NCI-H2196 treated with DMSO at 0.1 percent for 48 hours (cell line): Measurements from ENCODE around the gene TLL2.
"Not testable (repeated sequence)": the region's sequence is repeated elsewhere in the genome, so short reads cannot be mapped to it uniquely, and the experiment has no call there.

ENCODE experiments used
- DNase-seq: peaks from one replicate; lab custom pipeline; 2025; ENCODE audit not compliant: unreplicated experiment; lab: John Stamatoyannopoulos, UW

The TLL2 gene

DNA sequence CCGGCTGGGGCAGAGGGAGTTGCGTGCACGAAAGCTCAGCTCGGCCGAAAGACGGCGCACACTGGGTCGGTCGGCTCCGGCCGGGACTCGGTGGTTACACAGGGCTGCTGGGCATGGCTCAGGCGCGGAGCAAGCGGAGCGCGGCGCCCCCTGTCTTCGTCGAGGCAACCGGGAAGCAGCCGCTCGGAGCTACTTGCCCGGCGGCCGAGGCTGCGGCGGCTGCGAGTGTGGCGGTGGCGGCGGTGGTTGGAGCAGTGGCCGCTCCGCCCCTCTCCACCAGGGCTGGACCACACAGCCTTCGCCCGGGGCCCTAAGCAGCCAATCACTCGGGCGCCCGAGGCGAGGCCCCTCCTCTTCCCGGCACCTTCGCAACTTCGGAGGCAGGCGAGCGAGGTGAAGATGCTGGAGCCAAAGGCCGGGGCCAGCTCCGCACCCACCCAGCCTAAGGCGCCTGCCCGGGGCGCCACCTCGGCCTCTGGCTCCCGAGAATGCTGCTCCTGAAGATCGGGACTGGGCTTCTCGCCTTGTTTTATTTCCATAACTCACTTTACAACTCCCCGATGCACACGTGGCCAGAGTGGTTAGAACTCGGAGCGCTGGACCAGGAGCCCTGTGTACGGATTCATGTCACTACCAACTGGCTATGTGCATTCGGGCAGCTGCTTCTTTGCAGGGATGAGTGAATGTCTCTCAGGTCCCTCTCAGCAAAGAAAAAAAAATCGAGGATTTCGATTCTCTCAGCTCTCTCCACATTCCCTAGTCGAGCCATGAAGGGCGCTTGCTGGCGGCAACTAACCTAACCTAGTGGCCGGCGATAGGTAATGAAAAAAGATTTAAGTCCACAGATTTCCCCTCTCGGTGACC, at the start of gene TLL2:
TSS of gene TLL2 (minus strand) at position 229 of the 864 bp plus-strand sequence. CDS start 241 bp downstream, outside the sequence.
- DNase-seq = peak; percentile 70

DNA sequence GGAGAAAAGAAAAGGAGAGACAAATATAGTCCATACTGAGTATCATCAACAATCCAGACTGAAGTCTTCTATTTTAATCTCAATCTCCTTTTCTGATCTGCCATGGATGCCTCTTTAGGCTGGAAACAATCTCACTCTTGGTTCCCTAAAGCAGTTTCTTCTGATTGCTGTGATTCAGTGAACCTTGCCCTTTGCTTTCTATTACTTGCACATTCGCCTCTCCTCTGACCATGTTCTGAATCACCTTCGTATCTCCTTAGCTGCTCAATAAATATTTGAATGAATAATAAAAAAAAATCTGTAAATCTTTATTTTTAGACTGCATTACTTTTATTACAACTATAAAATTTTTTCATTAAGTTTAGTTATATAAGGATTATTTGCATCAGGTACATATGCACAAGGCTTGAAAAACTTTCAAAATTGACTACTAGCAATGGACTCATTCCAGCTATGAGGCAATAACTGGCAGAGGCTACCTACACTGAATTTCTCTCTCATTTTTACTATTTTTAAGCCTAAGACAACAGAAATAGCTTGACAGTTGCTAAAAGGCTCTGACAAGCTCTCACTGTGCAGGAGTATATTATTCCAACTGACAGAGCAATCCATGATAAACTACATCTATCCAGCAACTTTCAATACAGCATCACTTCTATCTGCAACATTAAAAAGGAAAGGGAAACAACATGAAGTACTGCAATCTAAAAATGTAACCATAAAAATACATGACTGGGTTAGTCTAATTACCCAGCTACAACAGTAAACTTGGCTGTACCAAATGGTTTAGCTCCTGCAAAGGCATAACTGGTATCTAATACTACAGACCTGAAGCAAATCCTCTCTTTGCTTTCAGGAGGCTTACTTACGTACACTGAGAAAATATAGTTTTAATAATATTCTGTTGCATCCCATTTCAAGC, 47.5 kb upstream of the TLL2 start:
- DNase-seq = no peak

DNA sequence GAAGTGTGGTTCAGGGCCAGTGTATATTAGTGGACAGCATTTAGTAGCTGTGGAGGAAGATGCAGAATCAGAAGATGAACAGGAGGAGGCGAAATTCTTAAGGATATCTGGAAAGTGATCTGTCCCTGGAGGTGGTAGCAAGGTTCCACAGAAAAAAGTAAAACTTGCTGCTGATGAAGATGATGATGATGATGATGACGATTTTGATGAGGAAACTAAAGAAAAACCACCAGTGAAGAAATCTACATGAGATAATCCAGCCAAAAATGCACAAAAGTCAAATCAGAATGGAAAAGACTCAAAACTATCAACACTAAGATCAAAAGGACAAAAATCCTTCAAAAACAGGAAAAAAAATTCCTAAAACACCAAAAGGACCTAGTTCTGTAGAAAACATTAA, 46.8 kb upstream of the TLL2 start:
- DNase-seq = no peak

DNA sequence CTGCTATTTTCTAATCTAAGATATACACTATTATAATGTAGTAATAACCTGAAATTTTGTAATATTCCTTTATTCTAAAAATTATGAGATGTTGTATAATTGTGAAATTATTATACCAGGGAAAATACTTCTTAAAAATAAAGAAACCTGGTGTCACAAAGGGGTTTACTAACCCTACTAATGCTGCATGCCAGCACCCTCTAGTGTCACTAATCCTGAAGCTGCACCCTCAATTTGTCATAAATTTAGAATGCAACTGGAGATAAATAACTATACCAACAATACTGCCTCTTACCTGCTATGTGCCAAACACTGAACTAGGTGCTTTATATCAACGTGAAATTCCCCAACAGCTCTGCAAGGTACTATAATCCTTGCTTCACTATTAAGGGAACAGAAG, 42.3 kb upstream of the TLL2 start:
- DNase-seq = peak; percentile 1

DNA sequence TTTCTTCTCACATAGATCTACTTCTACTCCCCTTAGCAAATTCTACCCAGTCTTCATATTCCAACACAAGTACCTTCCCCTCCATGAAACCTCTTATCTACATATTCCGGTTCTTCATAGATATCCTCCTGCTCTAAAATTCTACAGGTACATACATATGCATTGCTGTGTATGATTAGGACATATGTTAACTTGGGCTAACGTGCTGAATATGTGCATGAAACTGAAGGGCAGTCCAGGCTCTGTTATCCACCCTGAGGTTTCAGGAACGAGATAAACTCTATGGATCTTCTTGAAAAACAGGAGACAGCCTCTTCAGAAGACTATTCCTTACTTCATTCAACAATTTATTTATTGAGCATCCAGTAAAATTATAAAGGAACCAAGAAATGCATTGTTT, 41.6 kb upstream of the TLL2 start:
- DNase-seq = no peak

DNA sequence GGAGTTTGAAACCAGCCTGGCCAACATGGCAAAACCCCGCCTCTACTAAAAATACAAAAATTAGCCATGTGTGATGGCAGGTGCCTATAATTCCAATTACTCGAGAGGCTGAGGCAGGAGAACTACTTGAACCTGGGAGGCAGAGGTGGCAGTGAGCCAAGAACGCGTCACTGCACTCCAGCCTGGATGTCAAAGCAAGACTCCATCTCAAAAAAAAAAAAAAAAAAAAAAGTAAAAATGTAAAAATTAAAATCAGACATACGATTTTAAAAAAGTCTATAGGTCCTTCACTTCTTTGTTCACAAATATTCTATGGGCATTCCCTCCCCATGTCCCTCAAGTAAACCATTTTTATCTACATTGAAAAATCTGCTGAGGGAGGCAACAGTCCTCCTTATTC, 34.9 kb upstream of the TLL2 start:
- DNase-seq = peak; percentile 1

DNA sequence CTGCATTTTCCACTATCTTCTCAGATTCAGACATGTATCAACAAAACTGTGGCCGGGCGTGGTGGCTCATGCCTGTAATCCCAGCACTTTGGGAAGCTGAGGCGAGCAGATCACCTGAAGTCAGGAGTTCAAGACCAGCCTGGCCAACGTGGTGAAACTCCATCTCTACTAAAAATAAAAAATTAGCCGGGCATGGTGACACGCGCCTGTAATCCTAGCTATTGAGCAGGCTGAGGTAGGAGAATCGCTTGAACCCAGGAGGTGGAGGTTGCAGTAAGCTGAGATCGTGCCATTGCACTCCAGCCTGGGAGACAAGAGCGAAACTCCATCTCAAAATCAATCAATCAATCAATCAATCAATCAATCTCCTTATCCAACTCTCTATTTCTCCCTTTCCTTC, 31.8 kb upstream of the TLL2 start:
- DNase-seq = not testable (repeated sequence)

DNA sequence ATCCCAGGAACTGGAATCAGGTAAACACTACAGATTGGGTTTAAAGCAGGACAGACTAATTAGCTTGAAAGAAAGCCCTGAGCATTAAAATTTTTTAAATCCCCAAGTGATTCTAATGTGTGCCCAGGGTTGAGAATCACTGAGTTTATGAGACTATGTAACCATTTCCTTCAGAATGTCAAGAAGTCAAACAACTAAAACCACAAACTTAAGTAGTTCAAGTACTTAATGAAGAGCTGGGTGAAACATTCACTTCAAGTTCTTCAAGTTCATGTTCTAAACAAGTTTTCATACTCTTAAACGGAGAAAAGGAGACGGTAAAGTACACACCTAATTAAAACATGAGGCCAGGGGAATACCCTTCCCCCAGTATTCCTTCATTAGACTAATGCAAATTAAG, 28.2 kb upstream of the TLL2 start:
- no peak for DNase-seq

DNA sequence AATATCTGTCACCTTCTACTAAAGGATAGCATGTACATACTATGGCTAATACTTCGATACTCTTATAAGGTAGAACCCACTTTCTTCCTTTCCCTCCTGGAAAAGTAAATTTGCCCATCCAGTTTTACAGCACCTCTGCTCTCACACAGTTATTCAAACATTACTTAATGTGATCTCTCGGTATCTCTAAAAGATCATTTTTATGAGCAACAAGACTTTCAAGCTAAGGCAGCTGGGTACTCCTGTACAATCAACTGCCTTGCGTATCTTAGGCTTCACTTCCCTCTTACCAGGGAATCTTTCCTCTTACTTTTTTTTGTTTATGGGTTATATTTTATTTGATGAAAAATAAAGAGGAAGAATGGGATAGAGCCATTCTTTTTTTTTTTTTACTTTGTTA, 26.5 kb upstream of the TLL2 start:
- no peak for DNase-seq

DNA sequence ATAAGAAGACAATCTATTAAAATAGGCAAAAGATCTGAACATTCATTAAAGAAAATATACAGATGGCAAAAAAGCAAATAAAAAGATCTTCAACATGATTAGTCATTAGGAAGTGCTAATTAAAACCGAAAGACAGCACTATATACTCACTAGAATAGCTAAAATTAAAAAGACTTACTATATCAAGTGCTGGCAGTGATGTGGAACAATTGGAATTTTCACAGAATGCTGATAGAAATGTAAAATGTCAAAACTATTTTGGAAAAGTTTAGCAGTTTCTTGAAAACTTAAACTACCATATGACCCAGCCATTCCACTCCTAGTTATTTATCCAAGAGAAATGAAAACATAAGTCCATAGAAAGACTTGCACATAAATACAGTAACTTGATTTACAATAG, 25.0 kb upstream of the TLL2 start:
- DNase-seq = no peak

DNA sequence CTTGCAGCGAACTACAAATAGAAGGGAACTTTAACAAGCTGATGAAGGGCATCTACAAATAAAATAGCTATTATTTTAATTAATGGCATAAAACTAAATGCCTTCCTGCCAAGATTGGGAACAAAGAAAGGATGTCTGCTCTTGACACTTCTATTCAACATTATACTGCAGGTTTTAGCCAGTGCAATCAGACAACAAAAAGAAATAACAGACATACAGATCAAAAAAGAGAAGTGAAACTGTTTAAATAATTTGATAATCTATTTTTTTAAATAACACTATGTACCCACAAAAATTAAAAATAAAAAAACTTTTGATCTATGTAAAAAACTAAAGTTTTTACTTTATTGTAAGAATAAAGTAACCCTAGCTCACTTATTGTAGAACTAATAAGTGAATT, 22.4 kb upstream of the TLL2 start:
- no peak for DNase-seq

DNA sequence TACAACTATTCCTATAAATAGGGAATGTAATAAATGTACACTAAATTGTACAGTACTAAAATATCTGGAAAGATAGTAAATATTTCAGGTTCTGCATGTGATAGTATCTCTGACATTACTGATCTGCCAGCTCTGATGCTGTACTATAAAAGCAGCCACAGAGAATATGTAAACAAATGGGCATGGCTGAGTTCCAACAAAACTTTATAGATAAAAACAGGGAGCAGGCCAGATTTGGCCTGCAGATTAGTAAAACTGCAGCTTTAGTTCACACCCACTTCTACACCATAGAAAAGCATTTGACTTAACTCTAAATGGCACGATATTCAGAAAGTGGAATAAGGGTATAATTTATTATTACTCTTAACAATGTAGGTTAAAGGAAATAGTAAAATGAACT, 18.8 kb upstream of the TLL2 start:
- no peak for DNase-seq

DNA sequence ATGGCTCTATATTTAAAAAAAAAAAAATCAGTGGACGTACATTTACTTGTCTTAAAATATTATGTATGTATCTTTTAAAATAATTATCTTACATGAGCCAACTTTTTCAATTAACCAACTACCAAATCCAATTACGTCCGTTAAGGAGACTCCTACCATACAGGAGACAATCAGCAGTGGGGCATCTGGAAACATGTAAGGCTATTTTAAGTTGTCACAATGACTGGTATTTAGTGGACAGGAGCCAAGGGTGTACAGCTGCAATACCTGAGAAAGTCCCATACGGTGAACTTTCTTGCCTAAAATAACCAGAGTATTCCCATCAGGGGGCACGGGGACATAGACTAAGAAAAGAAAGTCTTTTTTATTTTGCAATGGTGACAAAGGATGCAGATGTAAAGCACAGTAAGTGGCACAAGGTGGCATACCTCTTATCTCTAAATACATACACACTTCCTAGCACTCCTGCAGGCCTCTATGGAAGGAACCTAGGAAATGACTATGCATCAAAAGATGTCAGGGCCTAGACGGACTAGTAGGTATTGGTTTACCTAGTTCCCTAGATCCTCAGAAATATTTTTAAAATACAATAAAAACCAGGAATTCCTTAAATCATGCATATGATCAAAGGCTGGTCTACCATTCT, 16.0 kb upstream of the TLL2 start:
- DNase-seq = no peak

DNA sequence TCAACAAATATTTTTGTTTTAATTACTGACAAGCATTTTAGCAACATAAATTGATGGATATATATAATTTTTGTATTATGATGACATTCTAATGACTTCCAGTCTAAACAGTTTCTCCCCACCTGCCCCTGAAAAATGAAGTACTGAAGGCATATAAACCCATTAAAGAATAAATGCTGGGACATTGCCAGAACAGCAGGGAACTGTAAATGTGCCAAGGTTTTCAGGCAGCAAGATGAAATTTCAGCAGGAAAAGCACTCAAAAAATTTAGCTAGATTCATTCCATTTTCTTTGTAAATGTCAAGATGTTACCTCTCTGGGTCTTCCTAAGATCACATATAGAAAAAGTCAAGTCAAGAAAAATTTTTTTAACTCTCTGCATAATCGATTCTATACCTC, 11.0 kb upstream of the TLL2 start:
- DNase-seq = no peak

DNA sequence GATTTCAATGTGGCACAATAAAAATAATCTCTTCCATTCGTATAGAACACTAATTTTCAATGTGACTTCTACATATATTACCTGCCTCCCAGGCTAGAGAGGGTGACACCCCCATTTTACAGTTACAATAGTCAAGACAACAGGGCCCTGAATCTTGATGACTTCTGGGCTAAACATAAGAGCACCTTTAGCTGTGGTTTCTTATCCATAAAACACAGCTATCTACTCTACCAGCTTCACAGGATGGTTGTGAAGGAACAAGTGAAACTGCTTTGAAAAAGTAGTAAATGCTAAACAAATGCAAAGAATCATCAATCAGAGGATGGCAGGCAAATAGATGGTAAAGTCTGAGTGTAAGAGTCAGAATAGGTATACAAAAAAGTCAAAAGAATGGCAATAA, 3.6 kb upstream of the TLL2 start:
- no peak for DNase-seq

DNA sequence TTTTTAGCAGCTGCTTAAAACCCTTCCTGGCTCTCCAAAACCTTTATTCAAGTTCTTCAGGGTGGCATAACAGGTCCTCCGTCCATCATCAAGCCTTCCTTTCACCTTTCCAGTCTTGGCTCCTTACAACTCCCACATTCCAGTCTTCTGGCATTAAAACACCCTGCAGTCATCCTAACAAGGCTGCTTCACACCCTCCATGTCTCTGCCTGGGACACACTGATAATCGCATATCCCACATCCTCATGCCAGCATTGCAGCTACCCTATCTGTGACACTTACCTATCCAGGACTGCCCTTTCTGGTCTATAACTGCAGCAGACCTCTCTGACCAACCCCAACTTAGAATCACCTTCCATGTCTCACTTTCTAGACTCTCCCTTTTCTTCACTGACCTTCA, 2.6 kb upstream of the TLL2 start:
- no peak for DNase-seq

DNA sequence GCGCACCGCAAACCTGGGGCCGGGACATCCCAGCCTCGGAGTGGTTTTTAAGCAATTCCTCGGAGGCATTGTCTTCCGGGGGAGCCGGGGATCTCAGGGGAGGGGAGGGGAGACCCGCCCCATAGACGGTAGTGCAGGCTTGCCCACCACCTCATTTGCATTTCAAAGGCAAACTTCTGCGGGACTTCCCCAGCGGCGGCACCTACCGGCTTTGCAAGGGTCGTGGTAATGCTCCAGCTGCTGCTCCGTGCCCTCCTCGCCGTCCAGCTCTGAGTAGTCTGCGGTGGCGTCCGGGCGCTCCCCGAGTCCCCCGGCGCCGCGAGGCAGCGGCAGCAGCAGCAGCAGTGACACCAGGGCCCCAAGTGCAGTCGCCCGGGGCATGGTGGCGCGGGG, 425 bp downstream of the TLL2 start:
- no peak for DNase-seq

DNA sequence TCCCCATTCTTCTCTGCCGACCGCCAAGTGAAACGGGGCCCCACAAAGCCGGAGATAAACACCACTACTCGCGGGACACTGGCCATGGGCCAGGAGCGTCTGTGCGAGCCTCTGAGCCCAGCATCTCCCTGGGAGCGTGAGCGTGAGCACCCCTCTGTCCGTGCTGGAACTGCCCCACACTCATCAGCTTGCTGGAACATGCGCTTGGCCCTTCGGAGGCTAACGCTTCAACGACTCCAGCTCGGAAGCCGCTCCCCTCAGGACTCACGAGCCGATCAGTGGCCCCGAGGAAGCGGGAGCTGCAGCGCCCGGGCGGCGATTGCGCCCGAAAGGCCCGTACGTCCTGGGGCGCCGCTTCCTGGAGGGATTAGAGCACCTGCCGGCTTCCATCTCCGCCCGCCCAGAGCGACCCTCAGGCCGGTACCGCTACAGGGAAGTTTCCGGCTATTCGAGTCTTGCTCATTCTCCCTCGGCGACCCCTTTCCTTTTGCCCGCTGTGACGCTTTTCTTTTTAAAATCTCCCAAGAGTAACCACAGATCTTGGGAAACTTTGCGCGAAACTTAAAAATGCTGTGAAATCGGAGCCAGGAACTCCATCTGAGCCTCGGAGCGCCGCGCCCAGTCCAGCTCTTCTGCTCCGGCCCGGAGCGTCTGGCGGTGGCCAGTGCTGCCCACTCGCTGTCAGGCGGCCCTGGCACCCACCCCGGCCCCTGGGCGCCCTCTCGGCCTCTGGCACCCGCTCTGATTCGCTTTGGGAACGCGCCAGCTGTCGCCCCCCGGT, 1.0 kb downstream of the TLL2 start:
- DNase-seq = no peak

DNA sequence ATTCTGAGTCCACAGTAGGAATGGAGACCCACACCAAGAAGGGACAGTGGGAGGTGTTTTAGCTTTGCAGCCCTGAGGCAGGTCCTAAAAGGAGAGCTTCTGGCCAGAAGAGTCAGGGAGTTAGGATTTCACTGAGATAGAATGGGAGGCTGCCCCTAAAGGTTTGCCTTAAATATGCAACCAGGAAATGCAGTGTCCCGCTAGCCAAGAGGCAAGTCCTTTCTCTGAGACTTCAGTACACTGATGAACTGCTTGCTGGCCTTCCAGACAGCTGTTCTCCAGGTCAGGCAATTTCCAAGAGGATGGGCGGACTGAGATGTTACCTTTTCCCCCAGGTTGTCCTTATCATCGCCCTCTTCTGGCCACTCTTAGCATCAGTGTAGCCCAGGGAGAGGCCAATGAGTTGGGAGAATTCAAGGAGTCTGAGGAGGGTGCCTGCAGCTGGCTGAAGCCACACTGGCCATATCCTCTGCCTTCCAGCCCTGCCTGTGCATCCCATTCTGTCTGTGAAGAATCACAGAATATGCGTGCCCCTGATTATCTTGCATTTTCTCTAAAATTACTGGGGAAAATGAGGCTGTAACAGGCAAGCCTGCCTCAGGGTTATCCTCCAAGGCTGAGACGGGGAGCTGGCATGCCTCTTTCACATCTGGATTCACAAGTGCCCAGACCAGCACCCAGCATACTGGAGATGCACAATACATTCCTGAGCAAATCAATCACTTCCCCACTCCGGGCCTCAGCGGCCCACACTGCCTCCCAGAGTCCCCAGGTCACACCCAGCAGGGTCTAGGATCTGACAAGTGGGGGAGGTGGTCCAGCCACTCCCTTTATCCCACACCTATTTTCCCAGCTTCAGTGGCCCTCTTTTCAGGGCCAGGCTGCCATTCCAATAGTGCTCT, 2.4 kb downstream of the TLL2 start:
- no peak for DNase-seq
